Measurements from ENCODE around the gene CCSER2.

CCSER2 gene

GRCh38 chr10:84565881-84566582 lies 237.6 kb downstream of the CCSER2 start:
- H3K9me3 ChIP-seq (ENCODE audit: control insufficient read depth in 1 of 2, low read length in 2 of 2) = no peaks in the 10 kb centered on the region
- no peaks in the 10 kb centered on the region for H3K4me1 ChIP-seq (ENCODE audit: control insufficient read depth in 1 of 2, insufficient read depth in 2 of 2, low read length in 2 of 2)
- no peak overlapping the region for H3K9ac ChIP-seq (ENCODE audit: low read depth in 1 of 2, low read length in 2 of 2)
- no peak overlapping the region for H3K27ac ChIP-seq (ENCODE audit: low read depth, low read length)
- H3K4me3 ChIP-seq (ENCODE audit: low read depth in 1 of 2, low read length in 2 of 2) = no peak overlapping the region
- H3K27me3 ChIP-seq (ENCODE audit: control insufficient read depth in 1 of 2, insufficient read depth in 2 of 2, low read length in 2 of 2) = no peaks in the 10 kb centered on the region
- H3K36me3 ChIP-seq (ENCODE audit: control insufficient read depth in 1 of 2, insufficient read depth in 2 of 2, low read length in 2 of 2) = no peaks in the 10 kb centered on the region

GRCh38 chr10:84567133-84567532 lies 238.7 kb downstream of the CCSER2 start:
- no peaks in the 10 kb centered on the region for H3K36me3 ChIP-seq (ENCODE audit: control insufficient read depth in 1 of 2, insufficient read depth in 2 of 2, low read length in 2 of 2)
- no peak overlapping the region for H3K4me3 ChIP-seq (ENCODE audit: low read depth in 1 of 2, low read length in 2 of 2)
- no peaks in the 10 kb centered on the region for H3K4me1 ChIP-seq (ENCODE audit: control insufficient read depth in 1 of 2, insufficient read depth in 2 of 2, low read length in 2 of 2)
- no peak overlapping the region for H3K9ac ChIP-seq (ENCODE audit: low read depth in 1 of 2, low read length in 2 of 2)
- H3K9me3 ChIP-seq (ENCODE audit: control insufficient read depth in 1 of 2, low read length in 2 of 2) = no peaks in the 10 kb centered on the region
- no peaks in the 10 kb centered on the region for H3K27me3 ChIP-seq (ENCODE audit: control insufficient read depth in 1 of 2, insufficient read depth in 2 of 2, low read length in 2 of 2)
- H3K27ac ChIP-seq (ENCODE audit: low read depth, low read length) = no peak overlapping the region
